ENCODE measurements around the gene UVRAG. TPM values are rescaled to one million over a fixed set of nuclear protein-coding genes. Genes with fewer than 3 reads are reported as not detected.

The UVRAG gene
- total and polyA plus RNA-seq, 2 donors from 2014 or later, result 7.2 to 27.9 TPM

- TF ChIP-seq CTCF (IDR thresholded peaks at IDR 0.05; ENCODE audit: borderline replicate concordance, extremely low read depth, insufficient read depth), result no peak
- Histone ChIP-seq H3K27me3 (ENCODE audit: control insufficient read depth, insufficient read depth, low read length) (no peaks in the 10 kb centered on the region), H3K27ac (ENCODE audit: low read depth in 2 of 2, low read length in 2 of 2) (no peak overlapping the region), H3K4me1 (ENCODE audit: control insufficient read depth in 2 of 3, insufficient read depth in 2 of 3, low read depth in 1 of 3, low read length in 3 of 3) (peaks cover 0 to 4% (median 0%) of the 10 kb centered on the region in 3 donors), H3K9me3 (ENCODE audit: control insufficient read depth in 2 of 3, insufficient read depth in 1 of 3, low read length in 3 of 3) (no peaks in the 10 kb centered on the region), H3K36me3 (ENCODE audit: control insufficient read depth in 2 of 3, insufficient read depth in 3 of 3, low read length in 3 of 3) (no peaks in the 10 kb centered on the region), H3K9ac (ENCODE audit: low read length in 3 of 3) (no peak overlapping the region), H3K4me3 (ENCODE audit: low read length in 3 of 3) (no peak overlapping the region)
- DNase-seq (peak in 1 of 5 donors; percentile 34), FAIRE-seq (no peak)
- intact Hi-C loops (cut with DNase I), result no loop called here
These were observed 14.2 kb upstream of the UVRAG start for GRCh38 chr11:75800728-75801361.

- DNase-seq, result peak in 1 of 5 donors; percentile 26
- no peak overlapping the region for H3K9ac ChIP-seq (ENCODE audit: low read length in 3 of 3)
- H3K27ac ChIP-seq (ENCODE audit: low read depth in 2 of 2, low read length in 2 of 2), result no peak overlapping the region
- H3K36me3 ChIP-seq (ENCODE audit: control insufficient read depth in 2 of 3, insufficient read depth in 3 of 3, low read length in 3 of 3), result no peaks in the 10 kb centered on the region
- FAIRE-seq, result no peak
- TF ChIP-seq CTCF (IDR thresholded peaks at IDR 0.05; ENCODE audit: borderline replicate concordance, extremely low read depth, insufficient read depth), result no peak
- H3K4me3 ChIP-seq (ENCODE audit: low read length in 3 of 3), result no peak overlapping the region
- H3K9me3 ChIP-seq (ENCODE audit: control insufficient read depth in 2 of 3, insufficient read depth in 1 of 3, low read length in 3 of 3), result no peaks in the 10 kb centered on the region
- H3K4me1 ChIP-seq (ENCODE audit: control insufficient read depth in 2 of 3, insufficient read depth in 2 of 3, low read depth in 1 of 3, low read length in 3 of 3), result no peaks in the 10 kb centered on the region
- intact Hi-C loops (cut with DNase I), result no loop called here
- H3K27me3 ChIP-seq (ENCODE audit: control insufficient read depth, insufficient read depth, low read length), result no peaks in the 10 kb centered on the region
These were observed 13.5 kb upstream of the UVRAG start for GRCh38 chr11:75801362-75802020.

- H3K36me3 ChIP-seq (ENCODE audit: control insufficient read depth in 2 of 3, insufficient read depth in 3 of 3, low read length in 3 of 3), result no peaks in the 10 kb centered on the region
- intact Hi-C loops (cut with DNase I), result no loop called here
- no peak for TF ChIP-seq CTCF (IDR thresholded peaks at IDR 0.05; ENCODE audit: borderline replicate concordance, extremely low read depth, insufficient read depth)
- no peaks in the 10 kb centered on the region for H3K4me1 ChIP-seq (ENCODE audit: control insufficient read depth in 2 of 3, insufficient read depth in 2 of 3, low read depth in 1 of 3, low read length in 3 of 3)
- H3K27ac ChIP-seq (ENCODE audit: low read depth in 2 of 2, low read length in 2 of 2), result no peak overlapping the region
- no peaks in the 10 kb centered on the region for H3K9me3 ChIP-seq (ENCODE audit: control insufficient read depth in 2 of 3, insufficient read depth in 1 of 3, low read length in 3 of 3)
- no peak for FAIRE-seq
- H3K9ac ChIP-seq (ENCODE audit: low read length in 3 of 3), result no peak overlapping the region
- no peak overlapping the region for H3K4me3 ChIP-seq (ENCODE audit: low read length in 3 of 3)
- DNase-seq, result peak in 1 of 5 donors; percentile 55
- no peaks in the 10 kb centered on the region for H3K27me3 ChIP-seq (ENCODE audit: control insufficient read depth, insufficient read depth, low read length)
These were observed 12.7 kb upstream of the UVRAG start for GRCh38 chr11:75802021-75802912.

Measured in kidney (tissue), 14 donors.